GM19351 (cell line): Measurements from ENCODE around the gene HIP1R.
"Not testable (repeated sequence)": the region's sequence is repeated elsewhere in the genome, so short reads cannot be mapped to it uniquely, and the experiment has no call there.

ENCODE experiments used
- ATAC-seq: cut with Tn5 transposase; IDR thresholded peaks from one replicate; pipeline ENCODE4 v1.9.1; 2021; ENCODE audit warnings: mild to moderate bottlenecking, moderate library complexity; ENCODE audit not compliant: unreplicated experiment

The HIP1R gene, protein sequence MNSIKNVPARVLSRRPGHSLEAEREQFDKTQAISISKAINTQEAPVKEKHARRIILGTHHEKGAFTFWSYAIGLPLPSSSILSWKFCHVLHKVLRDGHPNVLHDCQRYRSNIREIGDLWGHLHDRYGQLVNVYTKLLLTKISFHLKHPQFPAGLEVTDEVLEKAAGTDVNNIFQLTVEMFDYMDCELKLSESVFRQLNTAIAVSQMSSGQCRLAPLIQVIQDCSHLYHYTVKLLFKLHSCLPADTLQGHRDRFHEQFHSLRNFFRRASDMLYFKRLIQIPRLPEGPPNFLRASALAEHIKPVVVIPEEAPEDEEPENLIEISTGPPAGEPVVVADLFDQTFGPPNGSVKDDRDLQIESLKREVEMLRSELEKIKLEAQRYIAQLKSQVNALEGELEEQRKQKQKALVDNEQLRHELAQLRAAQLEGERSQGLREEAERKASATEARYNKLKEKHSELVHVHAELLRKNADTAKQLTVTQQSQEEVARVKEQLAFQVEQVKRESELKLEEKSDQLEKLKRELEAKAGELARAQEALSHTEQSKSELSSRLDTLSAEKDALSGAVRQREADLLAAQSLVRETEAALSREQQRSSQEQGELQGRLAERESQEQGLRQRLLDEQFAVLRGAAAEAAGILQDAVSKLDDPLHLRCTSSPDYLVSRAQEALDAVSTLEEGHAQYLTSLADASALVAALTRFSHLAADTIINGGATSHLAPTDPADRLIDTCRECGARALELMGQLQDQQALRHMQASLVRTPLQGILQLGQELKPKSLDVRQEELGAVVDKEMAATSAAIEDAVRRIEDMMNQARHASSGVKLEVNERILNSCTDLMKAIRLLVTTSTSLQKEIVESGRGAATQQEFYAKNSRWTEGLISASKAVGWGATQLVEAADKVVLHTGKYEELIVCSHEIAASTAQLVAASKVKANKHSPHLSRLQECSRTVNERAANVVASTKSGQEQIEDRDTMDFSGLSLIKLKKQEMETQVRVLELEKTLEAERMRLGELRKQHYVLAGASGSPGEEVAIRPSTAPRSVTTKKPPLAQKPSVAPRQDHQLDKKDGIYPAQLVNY

DNA sequence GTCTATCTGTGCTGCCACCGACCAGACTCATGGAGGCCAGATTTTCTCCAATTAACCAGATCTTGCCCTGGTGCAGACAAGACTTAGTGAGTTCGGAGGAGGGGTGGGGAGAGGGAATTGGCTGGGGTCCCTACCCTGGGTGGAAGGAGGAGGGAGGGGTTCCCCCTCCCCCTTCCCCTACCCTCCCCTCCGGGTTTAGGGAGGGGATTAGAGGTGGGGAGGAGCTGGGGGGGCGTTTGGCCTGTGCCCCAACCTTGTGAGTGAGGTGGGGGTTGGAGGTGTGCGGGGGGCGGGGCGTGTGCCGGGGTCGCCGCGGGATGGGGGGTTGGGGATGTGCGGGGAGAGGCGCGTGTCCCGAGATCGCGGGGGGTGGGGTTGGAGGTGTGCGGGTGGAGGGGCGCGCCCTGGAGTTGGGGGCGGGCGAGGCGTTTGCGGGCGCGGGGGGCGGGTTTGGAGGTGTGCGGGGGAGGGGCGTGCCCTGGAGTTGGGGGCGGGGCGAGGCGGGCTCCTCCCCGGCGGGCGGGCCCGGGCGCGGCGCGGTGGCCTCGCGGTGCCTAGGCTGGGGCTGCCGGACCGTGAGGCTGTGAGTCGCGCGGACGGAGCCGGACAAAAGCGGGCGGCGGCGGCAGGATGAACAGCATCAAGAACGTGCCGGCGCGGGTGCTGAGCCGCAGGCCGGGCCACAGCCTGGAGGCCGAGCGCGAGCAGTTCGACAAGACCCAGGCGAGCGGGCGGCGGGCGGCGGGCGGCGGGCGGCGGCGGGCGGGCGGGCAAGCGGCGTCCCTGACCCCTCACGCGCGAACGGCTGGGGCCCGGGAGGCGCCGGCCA, at the start of gene HIP1R:
TSS of gene HIP1R (plus strand) at position 537 of the 829 bp plus-strand sequence. CDS start at position 631, 94 bp downstream.
- no peak for ATAC-seq

DNA sequence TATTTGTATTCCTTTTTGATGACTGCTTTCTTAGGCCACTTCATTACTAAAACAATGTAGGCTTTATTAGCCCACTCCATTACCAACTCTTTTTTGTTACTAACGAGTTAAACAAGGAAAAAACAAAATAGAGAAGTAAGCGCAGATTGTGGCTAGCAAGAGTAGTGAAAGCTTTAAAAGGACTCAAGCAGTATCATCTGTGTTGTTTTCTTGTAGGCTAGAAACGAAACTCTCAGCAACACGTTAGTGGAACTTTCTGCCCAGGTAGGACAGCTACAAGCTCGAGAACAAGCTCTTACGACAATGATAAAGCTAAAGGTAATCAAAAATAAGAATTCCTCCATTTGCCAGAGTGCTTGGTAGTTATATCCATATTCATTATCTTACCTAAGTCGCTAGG, 49.8 kb upstream of the HIP1R start:
- ATAC-seq, result peak; percentile 60

DNA sequence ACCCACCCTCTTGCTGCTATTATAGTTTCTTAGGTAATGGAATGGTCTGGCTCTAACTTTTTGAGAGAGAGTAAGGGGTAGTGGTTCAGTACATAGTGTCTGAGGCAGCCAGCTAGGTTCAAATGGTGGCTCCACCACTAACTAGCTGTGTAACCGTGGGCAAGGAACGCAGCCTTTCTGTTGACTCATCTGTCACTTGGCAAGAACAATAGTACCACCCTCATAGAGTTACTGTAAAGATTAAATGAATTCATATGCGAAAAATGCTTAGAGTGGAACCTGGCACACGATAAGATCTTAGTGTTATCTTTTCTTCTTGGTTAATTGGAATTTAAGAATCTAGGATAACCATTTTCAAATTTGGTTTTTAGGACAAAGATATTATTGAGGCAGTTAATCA, 46.9 kb upstream of the HIP1R start:
- ATAC-seq, result no peak

DNA sequence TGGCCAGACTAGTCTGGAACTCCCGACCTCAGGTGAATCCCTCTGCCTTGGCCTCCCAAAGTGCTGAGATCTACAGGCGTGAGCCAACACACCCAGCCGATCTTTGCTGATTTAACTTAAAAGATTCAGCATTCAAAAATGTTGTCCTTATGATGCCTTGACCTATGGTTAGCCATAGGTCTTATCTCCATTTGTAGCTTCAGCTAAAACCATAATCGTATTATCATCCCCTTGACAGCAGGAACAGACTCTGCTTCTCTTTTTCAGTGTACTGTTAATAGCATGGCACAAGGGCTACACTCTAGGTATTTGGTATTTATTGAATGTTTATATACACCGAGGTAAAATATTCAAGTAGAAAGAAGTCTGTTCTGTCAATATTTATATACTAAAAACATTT, 45.6 kb upstream of the HIP1R start:
- no peak for ATAC-seq

- ATAC-seq, result no peak
These were observed 44.7 kb upstream of the HIP1R start for GRCh38 chr12:122790393-122791075.

DNA sequence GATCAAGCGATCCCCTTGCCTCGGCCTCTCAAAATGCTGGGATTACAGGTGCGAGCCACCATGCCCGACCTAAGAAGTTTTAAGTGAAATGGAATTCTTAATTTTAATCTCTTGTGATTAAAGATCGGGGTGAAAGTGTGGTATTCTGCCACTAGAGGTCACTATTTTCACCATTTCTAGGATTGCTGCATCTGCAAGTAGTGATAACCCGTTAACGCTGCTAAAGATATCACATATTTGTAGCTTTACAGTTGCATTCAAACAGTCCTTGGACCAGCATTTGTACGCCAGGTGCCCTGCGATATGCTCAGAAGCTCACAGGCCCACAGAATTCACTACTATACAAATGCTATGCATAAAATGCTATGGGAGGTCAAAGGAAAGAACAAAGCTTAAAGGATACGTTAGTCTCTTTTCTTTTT, 41.6 kb upstream of the HIP1R start:
- no peak for ATAC-seq

DNA sequence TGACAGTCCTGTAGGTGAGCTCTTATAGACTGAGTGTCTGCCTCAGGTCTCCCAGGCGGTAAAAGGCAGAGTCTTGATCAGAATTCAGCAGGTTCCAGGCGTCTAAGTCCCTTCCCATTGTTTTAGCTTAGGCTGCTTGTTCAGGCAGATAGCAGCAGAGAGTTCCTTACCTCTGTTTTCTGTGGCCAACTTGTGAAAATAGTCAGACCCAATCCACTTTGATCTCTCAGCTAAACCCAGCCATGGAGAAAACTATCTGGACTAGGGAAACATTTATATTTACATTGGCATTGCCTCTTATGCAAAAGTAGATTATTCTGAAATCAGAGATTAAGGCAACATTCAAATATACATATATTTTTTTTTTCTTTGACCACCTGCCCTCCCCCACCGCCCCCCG, 39.5 kb upstream of the HIP1R start:
- no peak for ATAC-seq

DNA sequence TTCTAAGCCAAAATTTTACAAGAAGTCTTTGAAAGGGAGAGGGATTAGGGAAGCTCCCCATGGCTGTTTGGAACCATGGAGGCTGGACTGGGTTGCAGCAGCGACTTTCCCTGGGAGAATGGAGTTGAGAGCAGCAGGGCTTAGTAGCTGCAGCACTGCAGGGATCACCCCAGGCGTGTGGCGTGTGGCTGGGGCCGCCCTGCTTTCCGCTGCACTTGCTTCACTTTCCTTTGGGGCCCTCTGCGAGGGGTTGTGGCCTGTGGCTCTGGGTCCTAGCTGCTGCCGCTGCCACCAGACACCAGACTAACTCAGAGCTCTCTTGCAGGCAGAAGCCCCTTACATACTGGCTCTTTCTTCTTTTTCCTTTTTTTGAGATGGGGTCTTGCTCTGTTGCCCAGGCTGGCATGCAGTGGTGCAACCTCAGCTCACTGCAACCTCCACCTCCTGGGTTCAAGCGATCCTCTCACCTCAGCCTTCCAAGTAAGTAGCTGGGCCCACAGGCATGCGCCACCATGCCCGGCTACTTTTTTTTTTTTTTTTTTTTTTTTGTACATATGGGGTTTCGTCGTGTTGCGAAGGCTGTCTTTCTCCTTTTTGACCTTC, 35.5 kb upstream of the HIP1R start:
- no peak for ATAC-seq

- ATAC-seq, result no peak
These were observed 31.3 kb upstream of the HIP1R start for GRCh38 chr12:122803937-122804336.

- ATAC-seq, result not testable (repeated sequence)
These were observed 30.3 kb upstream of the HIP1R start for GRCh38 chr12:122804957-122805356.

GRCh38 chr12:122807651-122808050, 27.6 kb upstream of the HIP1R start:
- no peak for ATAC-seq

GRCh38 chr12:122811777-122812176, 23.5 kb upstream of the HIP1R start:
- no peak for ATAC-seq

- no peak for ATAC-seq
These were observed 21.9 kb upstream of the HIP1R start for GRCh38 chr12:122813310-122813713.

GRCh38 chr12:122819209-122819785, 16.0 kb upstream of the HIP1R start:
- ATAC-seq, result no peak

DNA sequence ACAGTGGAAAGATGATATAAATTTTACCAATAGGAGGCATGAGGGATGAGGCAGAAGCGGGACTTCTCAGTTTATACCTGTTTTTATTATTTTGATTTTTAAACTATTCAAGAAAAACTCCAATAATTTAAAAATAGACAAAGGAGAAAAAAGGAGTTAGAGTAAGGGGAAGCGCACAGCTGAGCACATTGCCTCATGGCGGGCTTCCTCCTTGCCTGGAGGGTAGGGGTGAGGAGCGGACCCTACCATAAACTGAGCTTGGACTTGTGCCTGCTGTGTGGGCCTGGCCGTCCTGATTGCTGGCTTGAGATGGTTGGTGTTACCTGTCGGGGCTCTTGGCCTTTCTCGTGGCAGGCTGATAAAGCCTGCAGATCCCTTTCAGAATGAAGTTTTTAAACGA, 15.1 kb upstream of the HIP1R start:
- no peak for ATAC-seq

GRCh38 chr12:122820838-122821271, 14.4 kb upstream of the HIP1R start:
- ATAC-seq, result no peak

- no peak for ATAC-seq
These were observed 11.8 kb upstream of the HIP1R start for GRCh38 chr12:122823429-122823828.

- no peak for ATAC-seq
These were observed 9.2 kb upstream of the HIP1R start for GRCh38 chr12:122825773-122826724.
